Neural cell (in vitro differentiated cells): ENCODE measurements around the gene GPR146. TPM values are rescaled to one million over a fixed set of nuclear protein-coding genes. Genes with fewer than 3 reads are reported as not detected.

Experiments used
- H2AFZ ChIP-seq: fragments of 200-600, 300-800 bp; sonication (generic), shearing (Covaris generic); 2 replicates; pipeline ENCODE4 v1.6.0; 2014; ENCODE audit warnings: low read depth, mild to moderate bottlenecking, antibody characterized with exemption, low read length, moderate library complexity
- H3F3A ChIP-seq: fragments of 200-600 bp; shearing (Covaris generic); 2 replicates; pipeline ENCODE4 v1.6.1; 2016; ENCODE audit warnings: mild to moderate bottlenecking, moderate library complexity, mixed read lengths, antibody characterized with exemption, low read length; ENCODE audit not compliant: insufficient read depth, poor library complexity, severe bottlenecking
- H3K27ac ChIP-seq: fragments of 200-600, 300-800 bp; sonication (generic), shearing (Covaris generic); 2 replicates; pipeline ENCODE4 v1.5.1; 2014; ENCODE audit warnings: mild to moderate bottlenecking, low read length, moderate library complexity
- H3K27me3 ChIP-seq: fragments of 300-800, 200-600 bp; sonication (generic), shearing (Covaris generic); 2 replicates; pipeline ENCODE4 v1.6.0; 2014; ENCODE audit warnings: mild to moderate bottlenecking, low read depth, low read length, moderate library complexity; ENCODE audit not compliant: insufficient read depth
- H3K36me3 ChIP-seq: fragments of 300-800, 200-600 bp; sonication (generic), shearing (Covaris generic); 2 replicates; pipeline ENCODE4 v1.5.1; 2014; ENCODE audit warnings: mild to moderate bottlenecking, antibody characterized with exemption, low read length, moderate library complexity; ENCODE audit not compliant: insufficient read depth
- H3K4me2 ChIP-seq: fragments of 300-800, 200-600 bp; sonication (generic), shearing (Covaris generic); 2 replicates; pipeline ENCODE4 v1.6.0; 2014; ENCODE audit warnings: mild to moderate bottlenecking, low read length
- H3K4me3 ChIP-seq: fragments of 300-800, 200-600 bp; sonication (generic), shearing (Covaris generic); 2 replicates; pipeline ENCODE4 v1.5.1; 2014; ENCODE audit warnings: mild to moderate bottlenecking, low read length, moderate library complexity
- H3K79me2 ChIP-seq: fragments of 200-600 bp; shearing (Covaris generic); replicated peaks from 2 replicates; pipeline ENCODE4 v1.6.0; 2014; ENCODE audit warnings: mild to moderate bottlenecking, low read length, moderate library complexity; ENCODE audit not compliant: insufficient read depth
- H3K9ac ChIP-seq: fragments of 300-800, 200-600 bp; sonication (generic), shearing (Covaris generic); 2 replicates; pipeline ENCODE4 v1.6.1; 2016; ENCODE audit warnings: mild to moderate bottlenecking, low read length, mixed read lengths
- H3K9me2 ChIP-seq: fragments of 200-600 bp; shearing (Covaris generic); 2 replicates; pipeline ENCODE4 v1.6.1; 2016; ENCODE audit warnings: mild to moderate bottlenecking, low read length, mixed read lengths; ENCODE audit not compliant: insufficient read depth
- H3K9me3 ChIP-seq: fragments of 200-600, 300-800 bp; sonication (generic), shearing (Covaris generic); 2 replicates; pipeline ENCODE4 v1.6.1; 2016; ENCODE audit warnings: mild to moderate bottlenecking, mixed run types, low read length, moderate library complexity, mixed read lengths
- H4K20me1 ChIP-seq: fragments of 200-600 bp; shearing (Covaris generic); 2 replicates; pipeline ENCODE4 v1.6.1; 2016; ENCODE audit warnings: mild to moderate bottlenecking, mixed run types; ENCODE audit not compliant: insufficient read depth
- EP300 ChIP-seq: fragments of 450-650 bp; conservative IDR thresholded peaks from 2 replicates; pipeline ENCODE4 v1.6.1; 2014; ENCODE audit warnings: antibody characterized with exemption, mild to moderate bottlenecking, moderate library complexity; ENCODE audit not compliant: poor library complexity, severe bottlenecking
- EZH2 ChIP-seq: fragments of 200-600, 300-800 bp; shearing (Covaris generic), sonication (generic); IDR thresholded peaks from 2 replicates; pipeline ENCODE4 v1.6.1; 2014; ENCODE audit warnings: antibody characterized with exemption, low read length, borderline replicate concordance, mild to moderate bottlenecking; ENCODE audit not compliant: insufficient read depth, poor library complexity, severe bottlenecking
- MXI1 ChIP-seq: fragments of 450-650 bp; conservative IDR thresholded peaks from 2 replicates; pipeline ENCODE4 v1.6.1; 2014; ENCODE audit warnings: antibody characterized with exemption, mild to moderate bottlenecking; ENCODE audit not compliant: poor library complexity, severe bottlenecking
- POLR2AphosphoS5 ChIP-seq: IDR thresholded peaks from 2 replicates; pipeline ENCODE4 v1.6.1; 2012
- RAD21 ChIP-seq: fragments of 450-650 bp; conservative IDR thresholded peaks from 2 replicates; pipeline ENCODE4 v1.6.1; 2014; ENCODE audit warnings: antibody characterized with exemption, mild to moderate bottlenecking, moderate library complexity
- SMC3 ChIP-seq: fragments of 450-650 bp; conservative IDR thresholded peaks from 2 replicates; pipeline ENCODE4 v1.6.1; 2014; ENCODE audit warnings: antibody characterized with exemption, mild to moderate bottlenecking, moderate library complexity; ENCODE audit not compliant: poor library complexity
- TAF1 ChIP-seq: IDR thresholded peaks from 2 replicates; pipeline ENCODE4 v1.6.1; 2012; ENCODE audit warnings: low read depth
- polyA plus RNA-seq: library from polyadenylated mRNA; depleted of rRNA; stranded (reverse); fragments of >200 nt; gene quantifications from 2 replicates; pipeline ENCODE4 v1.2.3, GENCODE V29; 2014
- TF ChIP-seq, protein P1 (sequence below): fragments of 450-650 bp; IDR thresholded peaks from 2 replicates; pipeline ENCODE4 v1.5.1; 2014; ENCODE audit warnings: antibody characterized with exemption, mild to moderate bottlenecking, moderate library complexity; ENCODE audit not compliant: poor library complexity, severe bottlenecking
- TF ChIP-seq, protein P2 (sequence below): IDR thresholded peaks from 2 replicates; pipeline ENCODE4 v1.6.1; 2012; ENCODE audit warnings: borderline replicate concordance

GPR146 gene
- polyA plus RNA-seq, 1 donor from 2014 or later = not detected

DNA sequence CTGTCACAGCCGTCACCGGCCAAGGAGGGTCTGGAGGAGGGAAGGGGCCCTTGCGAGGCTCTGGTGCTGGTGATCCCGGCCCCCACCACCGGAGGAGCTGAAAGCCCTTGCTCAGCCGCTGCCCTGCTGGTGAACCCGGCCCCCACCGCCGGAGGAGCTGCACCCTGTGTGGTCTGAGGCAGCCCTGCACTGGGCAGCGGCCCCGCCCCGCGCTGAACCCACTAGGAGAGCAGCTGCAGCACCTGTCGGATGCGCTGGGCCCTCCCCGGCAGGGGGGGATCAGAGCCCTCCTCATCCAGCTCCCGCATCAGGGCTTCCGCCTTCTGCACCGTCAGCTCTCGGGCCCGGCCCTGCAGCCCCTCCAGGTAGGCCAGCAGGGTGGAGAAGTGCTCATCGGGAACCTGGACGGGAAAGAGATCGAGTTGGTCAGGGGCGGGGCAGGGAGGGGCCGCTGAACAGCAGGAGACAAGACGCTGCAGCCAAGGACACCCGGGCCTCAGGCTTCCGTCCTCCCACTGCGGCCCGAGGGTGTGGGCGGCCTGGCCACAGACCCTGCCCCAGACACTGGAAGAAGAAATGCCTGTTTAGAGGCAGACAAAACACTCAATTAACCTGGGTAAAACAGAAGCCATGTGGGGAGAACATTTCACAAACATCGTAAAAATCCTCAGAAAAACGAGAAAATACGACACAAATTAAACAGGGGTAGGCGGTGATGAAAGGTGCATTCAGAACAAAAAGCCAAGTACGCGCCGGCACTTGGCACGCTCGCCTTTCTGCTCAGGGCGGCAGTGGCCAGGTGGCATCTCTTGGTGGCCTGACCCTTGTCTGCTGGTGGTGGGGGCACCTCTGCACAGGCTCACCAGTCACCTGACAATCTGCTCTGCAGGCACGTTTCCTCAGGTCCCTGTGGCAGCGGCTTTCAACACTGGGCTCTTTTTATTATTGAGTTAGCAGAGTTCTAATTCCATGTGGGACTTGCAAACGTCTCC is 46.6 kb upstream of the GPR146 start:
- no peak overlapping the region for H3K4me3 ChIP-seq
- H2AFZ ChIP-seq = no peak overlapping the region
- no peaks in the 10 kb centered on the region for H3K9me3 ChIP-seq
- TF ChIP-seq, protein P1, sequence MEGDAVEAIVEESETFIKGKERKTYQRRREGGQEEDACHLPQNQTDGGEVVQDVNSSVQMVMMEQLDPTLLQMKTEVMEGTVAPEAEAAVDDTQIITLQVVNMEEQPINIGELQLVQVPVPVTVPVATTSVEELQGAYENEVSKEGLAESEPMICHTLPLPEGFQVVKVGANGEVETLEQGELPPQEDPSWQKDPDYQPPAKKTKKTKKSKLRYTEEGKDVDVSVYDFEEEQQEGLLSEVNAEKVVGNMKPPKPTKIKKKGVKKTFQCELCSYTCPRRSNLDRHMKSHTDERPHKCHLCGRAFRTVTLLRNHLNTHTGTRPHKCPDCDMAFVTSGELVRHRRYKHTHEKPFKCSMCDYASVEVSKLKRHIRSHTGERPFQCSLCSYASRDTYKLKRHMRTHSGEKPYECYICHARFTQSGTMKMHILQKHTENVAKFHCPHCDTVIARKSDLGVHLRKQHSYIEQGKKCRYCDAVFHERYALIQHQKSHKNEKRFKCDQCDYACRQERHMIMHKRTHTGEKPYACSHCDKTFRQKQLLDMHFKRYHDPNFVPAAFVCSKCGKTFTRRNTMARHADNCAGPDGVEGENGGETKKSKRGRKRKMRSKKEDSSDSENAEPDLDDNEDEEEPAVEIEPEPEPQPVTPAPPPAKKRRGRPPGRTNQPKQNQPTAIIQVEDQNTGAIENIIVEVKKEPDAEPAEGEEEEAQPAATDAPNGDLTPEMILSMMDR = no peak
- TF ChIP-seq EP300 (no peak), RAD21 (no peak), POLR2AphosphoS5 (no peak), TAF1 (no peak), MXI1 (no peak), SMC3 (no peak), EZH2 (no peak)
- TF ChIP-seq, protein P2, sequence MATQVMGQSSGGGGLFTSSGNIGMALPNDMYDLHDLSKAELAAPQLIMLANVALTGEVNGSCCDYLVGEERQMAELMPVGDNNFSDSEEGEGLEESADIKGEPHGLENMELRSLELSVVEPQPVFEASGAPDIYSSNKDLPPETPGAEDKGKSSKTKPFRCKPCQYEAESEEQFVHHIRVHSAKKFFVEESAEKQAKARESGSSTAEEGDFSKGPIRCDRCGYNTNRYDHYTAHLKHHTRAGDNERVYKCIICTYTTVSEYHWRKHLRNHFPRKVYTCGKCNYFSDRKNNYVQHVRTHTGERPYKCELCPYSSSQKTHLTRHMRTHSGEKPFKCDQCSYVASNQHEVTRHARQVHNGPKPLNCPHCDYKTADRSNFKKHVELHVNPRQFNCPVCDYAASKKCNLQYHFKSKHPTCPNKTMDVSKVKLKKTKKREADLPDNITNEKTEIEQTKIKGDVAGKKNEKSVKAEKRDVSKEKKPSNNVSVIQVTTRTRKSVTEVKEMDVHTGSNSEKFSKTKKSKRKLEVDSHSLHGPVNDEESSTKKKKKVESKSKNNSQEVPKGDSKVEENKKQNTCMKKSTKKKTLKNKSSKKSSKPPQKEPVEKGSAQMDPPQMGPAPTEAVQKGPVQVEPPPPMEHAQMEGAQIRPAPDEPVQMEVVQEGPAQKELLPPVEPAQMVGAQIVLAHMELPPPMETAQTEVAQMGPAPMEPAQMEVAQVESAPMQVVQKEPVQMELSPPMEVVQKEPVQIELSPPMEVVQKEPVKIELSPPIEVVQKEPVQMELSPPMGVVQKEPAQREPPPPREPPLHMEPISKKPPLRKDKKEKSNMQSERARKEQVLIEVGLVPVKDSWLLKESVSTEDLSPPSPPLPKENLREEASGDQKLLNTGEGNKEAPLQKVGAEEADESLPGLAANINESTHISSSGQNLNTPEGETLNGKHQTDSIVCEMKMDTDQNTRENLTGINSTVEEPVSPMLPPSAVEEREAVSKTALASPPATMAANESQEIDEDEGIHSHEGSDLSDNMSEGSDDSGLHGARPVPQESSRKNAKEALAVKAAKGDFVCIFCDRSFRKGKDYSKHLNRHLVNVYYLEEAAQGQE = no peak
- no peak overlapping the region for H3K9ac ChIP-seq
- H3K27me3 ChIP-seq = no peaks in the 10 kb centered on the region
- H3K27ac ChIP-seq = no peak overlapping the region
- no peak overlapping the region for H3K4me2 ChIP-seq
- H3F3A ChIP-seq = no peaks in the 10 kb centered on the region
- H3K9me2 ChIP-seq = no peaks in the 10 kb centered on the region
- H3K79me2 ChIP-seq = no peaks in the 10 kb centered on the region
- H3K36me3 ChIP-seq = no peaks in the 10 kb centered on the region
- H4K20me1 ChIP-seq = no peaks in the 10 kb centered on the region

DNA sequence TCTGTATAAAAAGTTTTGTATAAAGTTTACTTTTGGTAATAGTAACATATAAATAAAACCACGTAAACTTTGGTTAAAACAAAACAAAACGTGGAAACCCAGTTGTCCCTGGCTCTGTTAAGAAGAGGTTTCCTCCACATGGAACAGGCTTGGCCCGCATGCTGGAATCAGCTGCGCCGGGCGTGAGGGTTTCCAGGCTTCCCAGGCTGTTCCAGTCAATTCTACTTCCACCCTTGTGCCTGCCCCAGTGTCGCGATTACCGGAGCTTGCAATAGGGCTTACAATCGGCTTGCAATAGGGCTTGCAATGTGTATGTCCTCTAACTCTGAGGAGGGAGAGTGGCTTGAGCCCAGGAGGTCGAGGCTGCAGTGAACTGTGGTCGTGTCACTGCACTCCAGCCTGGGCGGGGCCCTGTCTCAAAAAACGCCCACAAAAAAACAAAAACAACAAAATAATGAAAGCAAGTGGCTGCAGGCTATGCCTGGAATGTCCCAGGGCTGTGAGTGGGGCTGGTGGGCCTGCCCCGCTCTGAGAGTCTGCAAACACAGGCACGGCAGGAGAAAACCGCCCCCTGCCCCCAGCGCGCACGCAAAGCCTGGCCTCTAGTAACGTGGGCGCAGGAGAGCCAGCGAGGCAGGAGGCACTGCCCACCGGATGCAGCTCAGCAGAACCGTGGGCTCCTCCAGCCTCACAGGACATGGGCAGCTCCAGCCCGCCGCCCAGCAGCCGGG is 45.0 kb upstream of the GPR146 start:
- Histone ChIP-seq H3K9ac (no peak overlapping the region), H3K4me2 (no peak overlapping the region), H3K27ac (no peak overlapping the region), H2AFZ (no peak overlapping the region), H3K9me3 (no peaks in the 10 kb centered on the region), H3K4me3 (no peak overlapping the region), H3K9me2 (no peaks in the 10 kb centered on the region), H3K27me3 (no peaks in the 10 kb centered on the region), H4K20me1 (no peaks in the 10 kb centered on the region), H3K36me3 (no peaks in the 10 kb centered on the region), H3K79me2 (no peaks in the 10 kb centered on the region), H3F3A (no peaks in the 10 kb centered on the region)
- TF ChIP-seq, protein P1 = no peak
- TF ChIP-seq RAD21 (no peak), TAF1 (no peak)
